PC-3 (cell line): ENCODE data around the gene RSAD1. TPM values are rescaled to one million over a fixed set of nuclear protein-coding genes. Genes with fewer than 3 reads are reported as not detected.

Source experiments
- ATAC-seq: fragments of 200-7000 bp; cut with Tn5 transposase; 2 replicates; pipeline ENCODE4 v1.9.1; 2020; ENCODE audit warnings: mild to moderate bottlenecking, moderate library complexity
- BruUV-seq: library from RNA; stranded (reverse); fragments of 400-500 nt; replicated peaks from 2 replicates; lab custom pipeline; 2021; lab: Mats Ljungman, UMichigan
- CTCF ChIA-PET: fragments of 300-600 bp; sonication (Branson Sonifier 250); formaldehyde crosslinking; loops from one replicate; lab custom pipeline; 2022; ENCODE audit warnings: antibody characterized with exemption; lab: Charles Lee
- POLR2A ChIA-PET: fragments of 300-600 bp; sonication (Branson Sonifier 250); formaldehyde crosslinking; loops from one replicate; lab custom pipeline; 2022; ENCODE audit warnings: antibody characterized with exemption; ENCODE audit not compliant: unreplicated experiment; lab: Charles Lee
- DNase-seq: peaks from one replicate; pipeline ENCODE4 v3.0.0-alpha.2; 2015
- H2AFZ ChIP-seq: fragments of 300-600 bp; sonication (generic); 2 replicates; pipeline ENCODE4 v1.6.0; 2016; ENCODE audit warnings: antibody characterized with exemption, low read length
- H3F3A ChIP-seq: fragments of 300-600 bp; sonication (generic); one replicate; pipeline ENCODE4 v1.6.0; 2017; ENCODE audit warnings: antibody characterized with exemption, low read length, control low read depth, mild to moderate bottlenecking; ENCODE audit not compliant: unreplicated experiment
- H3K27ac ChIP-seq: fragments of 300-600 bp; sonication (generic); 2 replicates; pipeline ENCODE4 v1.5.1; 2016; ENCODE audit warnings: mild to moderate bottlenecking, low read length
- H3K27me3 ChIP-seq: fragments of 300-600 bp; sonication (generic); 2 replicates; pipeline ENCODE4 v1.6.1; 2016; ENCODE audit warnings: low read length, mixed read lengths
- H3K36me3 ChIP-seq: fragments of 300-600 bp; sonication (generic); 2 replicates; pipeline ENCODE4 v1.6.1; 2016; ENCODE audit warnings: low read depth, mixed run types, low read length, mixed read lengths
- H3K4me1 ChIP-seq: fragments of 300-600 bp; sonication (generic); 2 replicates; pipeline ENCODE4 v1.5.1; 2016; ENCODE audit warnings: low read length; ENCODE audit not compliant: insufficient read depth
- H3K4me2 ChIP-seq: fragments of 300-600 bp; sonication (generic); 2 replicates; pipeline ENCODE4 v1.6.0; 2016; ENCODE audit warnings: low read length
- H3K4me3 ChIP-seq: fragments of 300-600 bp; sonication (generic); 2 replicates; pipeline ENCODE4 v1.5.1; 2016; ENCODE audit warnings: mild to moderate bottlenecking, low read length, mixed read lengths
- H3K79me2 ChIP-seq: fragments of 300-600 bp; sonication (generic); 2 replicates; pipeline ENCODE4 v1.6.1; 2017; ENCODE audit warnings: low read length, mixed read lengths
- H3K9ac ChIP-seq: fragments of 300-600 bp; sonication (generic); 2 replicates; pipeline ENCODE4 v1.6.0; 2016; ENCODE audit warnings: mild to moderate bottlenecking, low read length
- H3K9me2 ChIP-seq: fragments of 300-600 bp; sonication (generic); replicated peaks from 2 replicates; pipeline ENCODE4 v1.6.1; 2016; ENCODE audit warnings: mixed run types, low read length, mixed read lengths
- H3K9me3 ChIP-seq: fragments of 300-600 bp; sonication (generic); 2 replicates; pipeline ENCODE4 v1.6.1; 2016; ENCODE audit warnings: low read length, mixed read lengths
- H4K20me1 ChIP-seq: fragments of 300-600 bp; sonication (generic); 2 replicates; pipeline ENCODE4 v1.6.1; 2016; ENCODE audit warnings: low read length, mixed read lengths
- EZH2 ChIP-seq: fragments of 300-600 bp; sonication (generic); IDR thresholded peaks from one replicate; pipeline ENCODE4 v1.6.1; 2017; ENCODE audit warnings: antibody characterized with exemption, mild to moderate bottlenecking, low read length; ENCODE audit not compliant: unreplicated experiment
- EZH2phosphoT487 ChIP-seq: fragments of 300-600 bp; sonication (generic); IDR thresholded peaks from 2 replicates; pipeline ENCODE4 v1.6.1; 2018; ENCODE audit warnings: mild to moderate bottlenecking, antibody characterized with exemption, low read length, borderline replicate concordance
- intact Hi-C: fragments of 100-400 bp; cut with micrococcal nuclease; formaldehyde crosslinking; loops from 2 replicates; pipeline ENCODE4 v1.9.0; 2023
- total RNA-seq: library from RNA; depleted of rRNA; stranded (reverse); fragments of >200 nt; gene quantifications from 2 replicates; pipeline ENCODE4 v1.2.3, GENCODE V29; 2014
- TF ChIP-seq, protein P1 (sequence below): fragments of 300-600 bp; sonication (generic); conservative IDR thresholded peaks from 2 replicates; pipeline ENCODE4 v1.5.1; 2017; ENCODE audit warnings: antibody characterized with exemption, low read depth, mild to moderate bottlenecking, low read length

Gene RSAD1
- total RNA-seq, 1 experiment from 2014 or later = 37.7 TPM

DNA sequence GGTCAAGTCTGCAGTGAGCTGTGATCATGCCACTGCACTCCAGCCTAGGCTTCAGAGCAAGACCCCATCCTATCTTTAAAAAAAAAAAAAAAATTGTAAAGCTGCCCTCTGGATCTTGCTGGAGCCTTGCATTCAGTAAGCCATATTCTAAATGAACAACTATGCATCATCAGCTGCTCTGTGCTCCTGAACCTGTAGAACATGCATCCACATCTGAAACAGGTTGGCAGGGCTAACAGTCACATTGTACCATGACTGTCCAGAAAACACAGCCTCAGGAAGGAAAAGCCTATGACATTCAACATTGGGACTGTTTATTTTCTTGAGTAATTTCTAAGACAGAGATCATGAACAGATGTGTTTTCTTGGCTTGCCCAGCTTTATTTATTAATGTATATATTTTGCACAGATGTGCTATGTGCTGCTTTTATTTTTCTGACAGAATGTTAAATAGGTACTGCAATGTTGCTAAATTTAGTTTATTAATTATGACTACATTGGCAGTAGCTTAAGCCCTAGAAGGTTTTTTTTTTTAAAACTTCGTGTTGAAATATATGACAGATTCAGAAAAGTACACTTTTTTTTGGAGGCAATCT lies 32.8 kb upstream of the RSAD1 start:
- Histone ChIP-seq H3K79me2 (0 out of 2 replicates have a peak, but pooled peaks cover 4% of the 10 kb centered on the region), H3K9ac (no peak overlapping the region), H3K27me3 (no peaks in the 10 kb centered on the region), H3K9me2 (no peaks in the 10 kb centered on the region), H3F3A (no peaks in the 10 kb centered on the region), H4K20me1 (no peaks in the 10 kb centered on the region), H2AFZ (no peak overlapping the region), H3K36me3 (no peaks in the 10 kb centered on the region), H3K27ac (no peak overlapping the region), H3K4me2 (no peak overlapping the region), H3K4me3 (no peak overlapping the region), H3K9me3 (no peaks in the 10 kb centered on the region), H3K4me1 (peaks cover 18% of the 10 kb centered on the region)
- BruUV-seq = no TSS peak
- ChIA-PET POLR2A (no interaction called here), CTCF (no interaction called here)
- TF ChIP-seq EZH2 (no peak), EZH2phosphoT487 (no peak)
- TF ChIP-seq, protein P1, sequence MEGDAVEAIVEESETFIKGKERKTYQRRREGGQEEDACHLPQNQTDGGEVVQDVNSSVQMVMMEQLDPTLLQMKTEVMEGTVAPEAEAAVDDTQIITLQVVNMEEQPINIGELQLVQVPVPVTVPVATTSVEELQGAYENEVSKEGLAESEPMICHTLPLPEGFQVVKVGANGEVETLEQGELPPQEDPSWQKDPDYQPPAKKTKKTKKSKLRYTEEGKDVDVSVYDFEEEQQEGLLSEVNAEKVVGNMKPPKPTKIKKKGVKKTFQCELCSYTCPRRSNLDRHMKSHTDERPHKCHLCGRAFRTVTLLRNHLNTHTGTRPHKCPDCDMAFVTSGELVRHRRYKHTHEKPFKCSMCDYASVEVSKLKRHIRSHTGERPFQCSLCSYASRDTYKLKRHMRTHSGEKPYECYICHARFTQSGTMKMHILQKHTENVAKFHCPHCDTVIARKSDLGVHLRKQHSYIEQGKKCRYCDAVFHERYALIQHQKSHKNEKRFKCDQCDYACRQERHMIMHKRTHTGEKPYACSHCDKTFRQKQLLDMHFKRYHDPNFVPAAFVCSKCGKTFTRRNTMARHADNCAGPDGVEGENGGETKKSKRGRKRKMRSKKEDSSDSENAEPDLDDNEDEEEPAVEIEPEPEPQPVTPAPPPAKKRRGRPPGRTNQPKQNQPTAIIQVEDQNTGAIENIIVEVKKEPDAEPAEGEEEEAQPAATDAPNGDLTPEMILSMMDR = no peak
- DNase-seq = no peak
- intact Hi-C loops = loop anchor here (2.0 kb wide), 1 partner anchor 19 kb away; the partner anchor contains the start of gene ACSF2
- no peak for ATAC-seq

DNA sequence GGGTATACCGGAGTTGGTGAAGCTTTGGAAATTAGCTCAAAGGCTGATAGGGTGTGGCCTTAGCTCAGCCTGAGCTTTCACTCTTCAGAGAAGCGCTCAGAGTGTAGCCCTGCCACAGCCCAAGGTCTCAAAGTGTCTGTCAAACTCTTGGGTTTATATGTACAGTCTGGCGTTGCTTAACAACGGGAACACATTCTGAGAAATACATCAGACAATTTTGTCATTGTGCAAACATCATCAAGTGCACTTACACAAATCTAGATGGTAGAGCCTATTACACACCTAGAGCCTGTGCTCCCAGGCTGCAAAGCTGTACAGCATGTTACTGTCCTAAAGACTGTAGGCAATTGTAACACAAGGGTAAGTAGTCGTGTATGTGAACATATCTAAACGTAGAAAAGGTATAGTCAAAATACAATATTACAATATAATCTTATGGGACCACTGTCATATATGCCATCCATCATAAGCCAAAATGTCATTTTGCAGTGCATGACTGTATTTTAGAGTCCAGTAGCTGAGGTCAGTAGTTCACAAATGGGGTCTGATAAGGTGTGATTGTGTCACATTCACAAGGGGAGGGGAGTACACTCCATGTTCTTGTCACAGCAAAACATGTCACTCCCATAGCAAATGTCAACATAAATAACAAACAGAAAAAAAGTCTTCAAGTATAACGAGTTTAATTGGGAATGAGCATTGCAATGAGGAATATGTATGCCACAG lies 30.6 kb upstream of the RSAD1 start:
- Histone ChIP-seq H4K20me1 (no peaks in the 10 kb centered on the region), H3K9ac (no peak overlapping the region), H3K4me1 (peaks cover 27% of the 10 kb centered on the region), H3K9me3 (no peaks in the 10 kb centered on the region), H3K36me3 (no peaks in the 10 kb centered on the region), H3K79me2 (no peaks in the 10 kb centered on the region), H2AFZ (no peak overlapping the region), H3K4me3 (no peak overlapping the region), H3F3A (no peaks in the 10 kb centered on the region), H3K4me2 (no peak overlapping the region), H3K27ac (no peak overlapping the region), H3K9me2 (no peaks in the 10 kb centered on the region), H3K27me3 (no peaks in the 10 kb centered on the region)
- no TSS peak for BruUV-seq
- ATAC-seq (peak; percentile 27; the same call in 1 of the 2 replicates), DNase-seq (peak; percentile 38)
- POLR2A ChIA-PET = no interaction called here
- intact Hi-C loops = loop anchor here (2.0 kb wide), 1 partner anchor 21 kb away; the partner anchor contains the start of gene ACSF2
- CTCF ChIA-PET = no interaction called here
- TF ChIP-seq EZH2phosphoT487 = no peak
- no peak for TF ChIP-seq EZH2
- TF ChIP-seq, protein P1 = no peak

DNA sequence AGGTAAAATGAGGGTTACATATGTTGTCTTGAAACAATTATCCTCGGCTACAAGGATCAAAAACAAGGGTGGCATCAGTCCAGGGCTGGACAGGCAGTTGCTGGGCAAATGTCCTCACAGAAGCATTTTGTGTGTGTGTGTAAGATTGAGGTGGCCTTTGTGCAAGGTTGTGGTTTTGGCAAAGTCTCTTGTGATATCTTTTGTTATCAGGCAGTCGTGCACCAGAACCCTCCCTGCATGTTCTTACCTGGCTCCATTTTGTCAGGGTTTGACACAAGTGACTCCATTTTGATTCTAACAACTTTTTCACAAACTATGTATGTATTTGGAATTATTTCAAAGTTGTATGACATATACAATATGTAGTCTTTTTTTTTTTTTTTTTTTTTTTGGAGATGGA lies 30.0 kb upstream of the RSAD1 start:
- H3F3A ChIP-seq = no peaks in the 10 kb centered on the region
- BruUV-seq = no TSS peak
- H3K4me3 ChIP-seq = no peak overlapping the region
- peaks cover 26% of the 10 kb centered on the region for H3K4me1 ChIP-seq
- DNase-seq (no peak), ATAC-seq (no peak)
- H3K27ac ChIP-seq = no peak overlapping the region
- H3K9me2 ChIP-seq = no peaks in the 10 kb centered on the region
- no peak overlapping the region for H3K9ac ChIP-seq
- CTCF ChIA-PET = no interaction called here
- intact Hi-C loops = no loop called here
- H4K20me1 ChIP-seq = no peaks in the 10 kb centered on the region
- H3K4me2 ChIP-seq = no peak overlapping the region
- H3K36me3 ChIP-seq = no peaks in the 10 kb centered on the region
- H3K27me3 ChIP-seq = no peaks in the 10 kb centered on the region
- no peaks in the 10 kb centered on the region for H3K9me3 ChIP-seq
- TF ChIP-seq EZH2phosphoT487 (no peak), EZH2 (no peak)
- TF ChIP-seq, protein P1 = no peak
- H3K79me2 ChIP-seq = peaks cover 4% of the 10 kb centered on the region; the same call in 1 of the 2 replicates
- POLR2A ChIA-PET = no interaction called here
- no peak overlapping the region for H2AFZ ChIP-seq
